DND-41 (cell line): ENCODE data around the gene FAM120A.

ENCODE experiments used
- ATAC-seq: fragments of 200-7000 bp; cut with Tn5 transposase; 3 replicates; pipeline ENCODE4 v1.9.1; 2021; ENCODE audit warnings: low read depth; ENCODE audit not compliant: insufficient read depth
- DNase-seq: peaks from one replicate; pipeline ENCODE4 v3.0.0-alpha.2; 2020
- H2AFZ ChIP-seq: 2 replicates; pipeline ENCODE4 v1.6.0; 2012; ENCODE audit warnings: low read depth, low read length
- H3K27ac ChIP-seq: 2 replicates; pipeline ENCODE4 v1.5.1; 2012; ENCODE audit warnings: low read length, inconsistent platforms
- H3K27me3 ChIP-seq: fragments of 200-600 bp; sonication (generic); 2 replicates; pipeline ENCODE4 v1.6.0; 2012; ENCODE audit warnings: low read length, mild to moderate bottlenecking, inconsistent platforms; ENCODE audit not compliant: insufficient read depth, poor library complexity
- H3K36me3 ChIP-seq: 2 replicates; pipeline ENCODE4 v1.5.1; 2012; ENCODE audit warnings: low read length, inconsistent platforms; ENCODE audit not compliant: insufficient read depth
- H3K4me1 ChIP-seq: 2 replicates; pipeline ENCODE4 v1.5.1; 2012; ENCODE audit warnings: mild to moderate bottlenecking, low read length; ENCODE audit not compliant: insufficient read depth
- H3K4me2 ChIP-seq: 2 replicates; pipeline ENCODE4 v1.6.0; 2012; ENCODE audit warnings: mild to moderate bottlenecking, moderate library complexity, low read length, inconsistent platforms; ENCODE audit not compliant: insufficient read depth
- H3K4me3 ChIP-seq, 2 experiments: fragments of 200-600 bp in 1 of 2; shearing (Covaris generic) in 1 of 2; 2 replicates each; pipeline ENCODE4 v1.5.1; 2012 to 2016; ENCODE audit warnings: inconsistent platforms in 2 of 2, low read length in 2 of 2, mild to moderate bottlenecking in 2 of 2, low read depth in 1 of 2, moderate library complexity in 1 of 2
- H3K79me2 ChIP-seq: 2 replicates; pipeline ENCODE4 v1.6.0; 2012; ENCODE audit warnings: low read length, inconsistent platforms; ENCODE audit not compliant: insufficient read depth
- H3K9ac ChIP-seq: 2 replicates; pipeline ENCODE4 v1.6.0; 2012; ENCODE audit warnings: low read depth, mild to moderate bottlenecking, inconsistent platforms, low read length, moderate library complexity
- H3K9me3 ChIP-seq: 2 replicates; pipeline ENCODE4 v1.5.1; 2012; ENCODE audit warnings: low read length, moderate library complexity, mild to moderate bottlenecking, inconsistent platforms; ENCODE audit not compliant: insufficient read depth, severe bottlenecking
- H4K20me1 ChIP-seq: 2 replicates; pipeline ENCODE4 v1.6.0; 2012; ENCODE audit warnings: low read length; ENCODE audit not compliant: insufficient read depth
- EZH2 ChIP-seq: IDR thresholded peaks from 3 replicates; pipeline ENCODE4 v1.6.1; 2012; ENCODE audit warnings: borderline replicate concordance, low read depth, mild to moderate bottlenecking, moderate library complexity, low read length, inconsistent platforms; ENCODE audit not compliant: severe bottlenecking
- TF ChIP-seq, protein P1 (sequence below): IDR thresholded peaks from 2 replicates; pipeline ENCODE4 v1.5.1; 2012; ENCODE audit warnings: borderline replicate concordance, low read length, moderate library complexity, mild to moderate bottlenecking; ENCODE audit not compliant: poor library complexity, severe bottlenecking; ENCODE audit errors: extremely low read depth

The FAM120A gene

DNA sequence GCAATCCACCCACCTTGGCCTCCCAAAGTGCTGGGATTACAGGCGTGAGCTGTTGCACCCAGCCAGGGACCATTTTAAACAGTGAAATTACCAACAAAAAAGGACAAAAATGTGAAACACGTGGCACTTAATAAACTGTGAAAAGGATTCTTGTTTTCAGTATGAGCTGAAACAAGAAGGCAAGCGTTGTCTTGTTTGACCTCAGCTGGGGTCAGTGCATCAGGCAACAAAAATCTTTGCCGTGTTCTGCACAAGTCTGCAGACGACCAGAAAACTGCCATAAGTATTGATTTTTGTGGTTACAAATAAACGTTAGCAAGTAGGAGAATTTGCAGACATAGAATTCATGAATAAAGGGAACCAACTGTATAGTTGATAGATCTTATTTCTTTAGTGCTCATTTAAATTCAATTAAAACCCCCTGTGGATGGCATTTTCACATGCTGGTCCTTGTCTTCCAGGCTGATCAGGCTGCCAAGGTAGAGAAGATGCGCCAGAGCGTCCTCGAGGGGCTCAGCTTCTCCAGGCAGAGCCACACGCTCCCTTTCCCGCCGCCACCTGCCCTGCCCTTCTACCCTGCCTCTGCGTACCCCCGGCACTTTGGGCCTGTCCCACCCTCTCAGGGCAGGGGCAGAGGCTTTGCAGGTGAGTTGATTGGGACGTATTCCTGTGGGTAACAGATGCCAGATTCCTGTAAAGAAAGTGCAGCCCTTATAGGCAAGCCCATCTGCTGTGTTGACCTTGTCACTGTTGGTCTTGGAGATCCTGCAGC is 106.1 kb downstream of the FAM120A start:
- Histone ChIP-seq H3K9me3 (no peaks in the 10 kb centered on the region), H3K4me3 (no peak overlapping the region), H2AFZ (no peak overlapping the region), H3K4me1 (no peaks in the 10 kb centered on the region), H4K20me1 (no peaks in the 10 kb centered on the region), H3K27me3 (no peaks in the 10 kb centered on the region), H3K4me2 (no peak overlapping the region), H3K9ac (no peak overlapping the region), H3K79me2 (no peaks in the 10 kb centered on the region), H3K27ac (no peak overlapping the region), H3K36me3 (peaks cover 82% of the 10 kb centered on the region)
- ATAC-seq = no peak
- DNase-seq = no peak
- no peak for TF ChIP-seq EZH2
- TF ChIP-seq, protein P1, sequence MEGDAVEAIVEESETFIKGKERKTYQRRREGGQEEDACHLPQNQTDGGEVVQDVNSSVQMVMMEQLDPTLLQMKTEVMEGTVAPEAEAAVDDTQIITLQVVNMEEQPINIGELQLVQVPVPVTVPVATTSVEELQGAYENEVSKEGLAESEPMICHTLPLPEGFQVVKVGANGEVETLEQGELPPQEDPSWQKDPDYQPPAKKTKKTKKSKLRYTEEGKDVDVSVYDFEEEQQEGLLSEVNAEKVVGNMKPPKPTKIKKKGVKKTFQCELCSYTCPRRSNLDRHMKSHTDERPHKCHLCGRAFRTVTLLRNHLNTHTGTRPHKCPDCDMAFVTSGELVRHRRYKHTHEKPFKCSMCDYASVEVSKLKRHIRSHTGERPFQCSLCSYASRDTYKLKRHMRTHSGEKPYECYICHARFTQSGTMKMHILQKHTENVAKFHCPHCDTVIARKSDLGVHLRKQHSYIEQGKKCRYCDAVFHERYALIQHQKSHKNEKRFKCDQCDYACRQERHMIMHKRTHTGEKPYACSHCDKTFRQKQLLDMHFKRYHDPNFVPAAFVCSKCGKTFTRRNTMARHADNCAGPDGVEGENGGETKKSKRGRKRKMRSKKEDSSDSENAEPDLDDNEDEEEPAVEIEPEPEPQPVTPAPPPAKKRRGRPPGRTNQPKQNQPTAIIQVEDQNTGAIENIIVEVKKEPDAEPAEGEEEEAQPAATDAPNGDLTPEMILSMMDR = no peak

DNA sequence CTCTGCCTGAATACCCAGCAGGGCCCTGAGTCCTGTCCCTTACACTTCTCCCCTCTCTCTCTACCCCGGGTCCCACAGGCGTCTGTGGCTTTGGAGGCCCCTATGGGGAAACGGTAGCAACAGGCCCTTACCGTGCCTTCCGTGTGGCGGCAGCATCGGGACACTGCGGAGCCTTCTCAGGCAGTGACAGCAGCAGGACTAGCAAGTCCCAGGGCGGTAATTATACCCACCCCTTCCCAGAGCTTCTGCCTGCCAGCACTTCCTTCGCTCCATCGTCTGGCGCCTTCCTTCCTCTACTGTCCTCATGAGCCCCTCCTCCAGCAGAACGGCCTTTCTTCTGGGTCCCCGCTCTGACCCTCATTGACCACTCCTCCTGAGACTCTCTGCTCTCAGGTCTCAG is 107.0 kb downstream of the FAM120A start:
- ATAC-seq (no peak), DNase-seq (no peak)
- Histone ChIP-seq H3K79me2 (no peaks in the 10 kb centered on the region), H3K4me1 (no peaks in the 10 kb centered on the region), H3K27me3 (no peaks in the 10 kb centered on the region), H3K9ac (no peak overlapping the region), H4K20me1 (no peaks in the 10 kb centered on the region), H3K4me3 (no peak overlapping the region), H3K36me3 (peaks cover 84% of the 10 kb centered on the region), H3K4me2 (no peak overlapping the region), H2AFZ (no peak overlapping the region), H3K9me3 (no peaks in the 10 kb centered on the region), H3K27ac (no peak overlapping the region)
- TF ChIP-seq EZH2 = no peak
- TF ChIP-seq, protein P1 = no peak

DNA sequence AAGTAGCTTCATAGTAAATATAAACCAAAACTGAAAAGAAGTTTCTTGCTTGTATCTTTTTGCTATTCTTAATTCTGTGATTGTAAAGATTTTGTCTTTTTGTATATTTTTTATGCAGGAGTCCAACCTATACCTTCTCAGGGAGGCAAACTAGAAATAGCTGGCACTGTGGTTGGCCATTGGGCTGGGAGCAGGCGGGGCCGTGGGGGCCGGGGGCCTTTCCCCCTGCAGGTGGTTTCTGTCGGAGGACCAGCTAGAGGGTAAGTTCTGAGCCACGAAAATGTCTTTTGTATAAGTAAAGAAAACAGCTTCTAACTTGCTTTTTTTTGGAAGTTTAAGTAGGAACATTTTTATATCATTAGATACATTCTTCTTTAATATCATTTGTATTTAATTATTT is 109.5 kb downstream of the FAM120A start:
- Histone ChIP-seq H4K20me1 (no peaks in the 10 kb centered on the region), H3K36me3 (peaks cover 84% of the 10 kb centered on the region)
- TF ChIP-seq, protein P1 = no peak
- TF ChIP-seq EZH2 = no peak

More for the DNA sequence above, 109.5 kb downstream of the FAM120A start:
- no peak overlapping the region for H3K9ac ChIP-seq
- no peak for DNase-seq
- no peaks in the 10 kb centered on the region for H3K27me3 ChIP-seq
- H3K4me1 ChIP-seq = peaks cover 3% of the 10 kb centered on the region
- no peak overlapping the region for H3K27ac ChIP-seq
- ATAC-seq = no peak
- H3K4me3 ChIP-seq = no peak overlapping the region
- H3K9me3 ChIP-seq = no peaks in the 10 kb centered on the region
- H3K79me2 ChIP-seq = no peaks in the 10 kb centered on the region
- no peak overlapping the region for H2AFZ ChIP-seq
- H3K4me2 ChIP-seq = no peak overlapping the region
